ENCODE data around the gene PCGF1.

Gene PCGF1

DNA sequence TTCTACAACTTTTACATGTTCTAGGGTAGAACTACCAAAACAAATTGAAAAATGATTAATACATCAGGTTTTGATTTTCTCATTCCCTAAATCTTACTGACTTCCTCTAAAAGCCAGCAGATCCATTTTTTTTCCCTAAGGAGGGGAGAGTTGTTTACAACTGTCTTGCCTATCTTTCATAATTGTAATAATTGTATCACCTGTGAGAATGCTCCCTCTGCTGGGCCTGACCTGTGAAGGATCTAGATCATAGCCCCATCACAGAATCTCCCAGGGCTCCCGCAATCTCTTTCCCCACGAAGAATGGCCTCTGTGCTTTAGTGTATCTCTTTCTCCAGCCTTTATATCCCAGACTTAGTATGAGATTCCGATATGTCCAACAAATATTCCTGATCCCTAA lies 37.1 kb upstream of the PCGF1 start:
- Histone ChIP-seq H3K27ac (replicated peaks) (no peak overlapping the region), H3K27me3 (ENCODE audit: insufficient read depth, poor library complexity, severe bottlenecking) (no peaks in the 10 kb centered on the region), H3K4me3 (replicated peaks; ENCODE audit: insufficient read depth, low read length) (no peak overlapping the region)
- DNase-seq (ENCODE audit: low read depth in 1 of 2, low spot score in 1 of 2): no peak
- TF ChIP-seq GABPA (IDR thresholded peaks at IDR 0.05; ENCODE audit: low read depth) (no peak), POLR2AphosphoS5 (IDR thresholded peaks at IDR 0.05; ENCODE audit: low read depth) (no peak), SPI1 (IDR thresholded peaks at IDR 0.05; ENCODE audit: borderline replicate concordance, low read depth) (no peak), REST (IDR thresholded peaks at IDR 0.05; ENCODE audit: insufficient replicate concordance, low read depth) (no peak)
- TF ChIP-seq, protein P1, sequence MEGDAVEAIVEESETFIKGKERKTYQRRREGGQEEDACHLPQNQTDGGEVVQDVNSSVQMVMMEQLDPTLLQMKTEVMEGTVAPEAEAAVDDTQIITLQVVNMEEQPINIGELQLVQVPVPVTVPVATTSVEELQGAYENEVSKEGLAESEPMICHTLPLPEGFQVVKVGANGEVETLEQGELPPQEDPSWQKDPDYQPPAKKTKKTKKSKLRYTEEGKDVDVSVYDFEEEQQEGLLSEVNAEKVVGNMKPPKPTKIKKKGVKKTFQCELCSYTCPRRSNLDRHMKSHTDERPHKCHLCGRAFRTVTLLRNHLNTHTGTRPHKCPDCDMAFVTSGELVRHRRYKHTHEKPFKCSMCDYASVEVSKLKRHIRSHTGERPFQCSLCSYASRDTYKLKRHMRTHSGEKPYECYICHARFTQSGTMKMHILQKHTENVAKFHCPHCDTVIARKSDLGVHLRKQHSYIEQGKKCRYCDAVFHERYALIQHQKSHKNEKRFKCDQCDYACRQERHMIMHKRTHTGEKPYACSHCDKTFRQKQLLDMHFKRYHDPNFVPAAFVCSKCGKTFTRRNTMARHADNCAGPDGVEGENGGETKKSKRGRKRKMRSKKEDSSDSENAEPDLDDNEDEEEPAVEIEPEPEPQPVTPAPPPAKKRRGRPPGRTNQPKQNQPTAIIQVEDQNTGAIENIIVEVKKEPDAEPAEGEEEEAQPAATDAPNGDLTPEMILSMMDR (IDR thresholded peaks at IDR 0.05; ENCODE audit: insufficient read depth, low read length): no peak

- Histone ChIP-seq H3K27me3 (ENCODE audit: insufficient read depth, poor library complexity, severe bottlenecking) (no peaks in the 10 kb centered on the region), H3K4me3 (replicated peaks; ENCODE audit: insufficient read depth, low read length) (no peak overlapping the region), H3K27ac (replicated peaks) (no peak overlapping the region)
- DNase-seq (ENCODE audit: low read depth in 1 of 2, low spot score in 1 of 2): no peak
- TF ChIP-seq POLR2AphosphoS5 (IDR thresholded peaks at IDR 0.05; ENCODE audit: low read depth): no peak
- TF ChIP-seq REST (IDR thresholded peaks at IDR 0.05; ENCODE audit: insufficient replicate concordance, low read depth): no peak
- TF ChIP-seq, protein P1 (IDR thresholded peaks at IDR 0.05; ENCODE audit: insufficient read depth, low read length): no peak
- TF ChIP-seq SPI1 (IDR thresholded peaks at IDR 0.05; ENCODE audit: borderline replicate concordance, low read depth): no peak
- TF ChIP-seq GABPA (IDR thresholded peaks at IDR 0.05; ENCODE audit: low read depth): no peak
Observed at GRCh38 chr2:74542978-74543377, 35.5 kb upstream of the PCGF1 start.

DNA sequence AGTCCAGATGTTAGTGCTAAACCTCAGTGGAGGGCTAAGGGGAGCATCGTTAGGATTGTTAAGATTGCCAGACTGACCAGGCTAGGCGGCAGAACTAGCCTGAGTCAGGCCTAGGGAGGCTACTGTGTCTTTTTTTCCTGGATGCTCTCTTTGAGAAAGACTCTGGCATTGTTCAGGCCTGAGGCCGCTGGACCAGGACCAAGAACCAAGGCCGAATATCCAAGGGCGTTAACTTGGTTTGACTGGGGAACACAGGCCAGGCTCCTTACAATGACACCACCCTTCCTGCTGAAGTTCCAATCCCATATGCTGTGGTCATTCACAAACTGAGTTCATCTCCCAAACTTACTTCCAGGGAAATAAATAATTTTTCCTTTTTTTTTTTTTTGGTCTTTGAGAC lies 32.8 kb upstream of the PCGF1 start:
- no peak for DNase-seq (ENCODE audit: low read depth in 1 of 2, low spot score in 1 of 2)
- H3K4me3 ChIP-seq (replicated peaks; ENCODE audit: insufficient read depth, low read length): no peak overlapping the region
- TF ChIP-seq GABPA (IDR thresholded peaks at IDR 0.05; ENCODE audit: low read depth) (no peak), REST (IDR thresholded peaks at IDR 0.05; ENCODE audit: insufficient replicate concordance, low read depth) (no peak), SPI1 (IDR thresholded peaks at IDR 0.05; ENCODE audit: borderline replicate concordance, low read depth) (no peak), POLR2AphosphoS5 (IDR thresholded peaks at IDR 0.05; ENCODE audit: low read depth) (no peak)
- TF ChIP-seq, protein P1 (IDR thresholded peaks at IDR 0.05; ENCODE audit: insufficient read depth, low read length): no peak
- H3K27ac ChIP-seq (replicated peaks): no peak overlapping the region
- no peaks in the 10 kb centered on the region for H3K27me3 ChIP-seq (ENCODE audit: insufficient read depth, poor library complexity, severe bottlenecking)

Data from HL-60 (cell line).